ENCODE results near the gene CD27. TPM values are rescaled to one million over a fixed set of nuclear protein-coding genes. Genes with fewer than 3 reads are reported as not detected.

Gene CD27
- total and polyA plus RNA-seq, 2 of the 13 experiments (the other 11 are each of a cell fraction or from before 2014, with no cell fraction given): 0.12 TPM; not detected in 1

- TF ChIP-seq ZNF576 (CRISPR knock-in tag; IDR thresholded peaks at IDR 0.05): no peak
- TF ChIP-seq ZUFSP (CRISPR knock-in tag; IDR thresholded peaks at IDR 0.05; ENCODE audit: borderline replicate concordance): no peak
- TF ChIP-seq PHF20 (CRISPR knock-in tag; IDR thresholded peaks at IDR 0.05): peak; percentile 92
- peak; percentile 62; the same call in 1 of the 2 replicates for TF ChIP-seq FOXK2 (IDR thresholded peaks at IDR 0.05)
- no peak for TF ChIP-seq TEAD3 (CRISPR knock-in tag; optimal IDR thresholded peaks at IDR 0.05; ENCODE audit: borderline replicate concordance)
- TF ChIP-seq ZKSCAN8 (CRISPR knock-in tag; IDR thresholded peaks at IDR 0.05; ENCODE audit: borderline replicate concordance): peak; percentile 27; the same call in 1 of the 2 replicates
- no peak for TF ChIP-seq KDM6A (CRISPR knock-in tag; IDR thresholded peaks at IDR 0.05; ENCODE audit: low read depth)
- TF ChIP-seq FOSL2 (CRISPR knock-in tag; IDR thresholded peaks at IDR 0.05): no peak; the same call in 1 of the 2 replicates
- TF ChIP-seq ZBTB46 (CRISPR knock-in tag; IDR thresholded peaks at IDR 0.05; ENCODE audit: borderline replicate concordance): no peak
- TF ChIP-seq ZNF331 (CRISPR knock-in tag; IDR thresholded peaks at IDR 0.05): 0 out of 2 replicates have a peak, but pooled peaks have one; percentile 8
- TF ChIP-seq XBP1 (CRISPR knock-in tag; IDR thresholded peaks at IDR 0.05): no peak
- TF ChIP-seq TCF12 (IDR thresholded peaks at IDR 0.05): no peak
- no peak for TF ChIP-seq TCF12 (CRISPR knock-in tag; IDR thresholded peaks at IDR 0.05)
- TF ChIP-seq ZXDC (CRISPR knock-in tag; IDR thresholded peaks at IDR 0.05): no peak
- TF ChIP-seq ZNF607 (CRISPR knock-in tag; IDR thresholded peaks at IDR 0.05; ENCODE audit: borderline replicate concordance): peak; percentile 25; the same call in 1 of the 2 replicates
- 0 out of 2 replicates have a peak, but pooled peaks have one; percentile 8 for TF ChIP-seq ZNF280B (CRISPR knock-in tag; IDR thresholded peaks at IDR 0.05; ENCODE audit: borderline replicate concordance)
- TF ChIP-seq ZBTB49 (CRISPR knock-in tag; IDR thresholded peaks at IDR 0.05; ENCODE audit: borderline replicate concordance): no peak
- no peak for TF ChIP-seq ZNF7 (CRISPR knock-in tag; IDR thresholded peaks at IDR 0.05)
- TF ChIP-seq AGO1 (IDR thresholded peaks at IDR 0.05; ENCODE audit: low read depth, low read length, poor library complexity, severe bottlenecking): no peak
Observed at GRCh38 chr12:6492838-6493496, 48.2 kb downstream of the CD27 start, which contains the start of gene MRPL51 (continued).
